Measurements from ENCODE around the gene HORMAD2. TPM values are rescaled to one million over a fixed set of nuclear protein-coding genes. Genes with fewer than 3 reads are reported as not detected.
"Not testable (repeated sequence)": the region's sequence is repeated elsewhere in the genome, so short reads cannot be mapped to it uniquely, and the experiment has no call there.

The HORMAD2 gene
- total RNA-seq, 1 donor from 2014 or later: not detected

GRCh38 chr22:30187094-30187493, 106.8 kb downstream of the HORMAD2 start:
- intact Hi-C loops (cut with micrococcal nuclease): loop anchor here (1.0 kb wide), 1 partner anchor 9 kb away; no protein-coding TSS in a partner anchor

GRCh38 chr22:30187529-30188407, 107.5 kb downstream of the HORMAD2 start:
- intact Hi-C loops (cut with micrococcal nuclease): loop anchor here (1.0 kb wide), 1 partner anchor 9 kb away; no protein-coding TSS in a partner anchor

- intact Hi-C loops (cut with micrococcal nuclease): no loop called here
These were observed 108.6 kb downstream of the HORMAD2 start for GRCh38 chr22:30188911-30189310.

GRCh38 chr22:30190574-30190973, 110.3 kb downstream of the HORMAD2 start:
- intact Hi-C loops (cut with micrococcal nuclease): loop anchor here (5.0 kb wide), 1 partner anchor 33 kb away; no protein-coding TSS in a partner anchor

- intact Hi-C loops (cut with micrococcal nuclease): loop anchor here (5.0 kb wide), 1 partner anchor 34 kb away; no protein-coding TSS in a partner anchor
These were observed 110.9 kb downstream of the HORMAD2 start for GRCh38 chr22:30191040-30191701.

GRCh38 chr22:30192427-30192826, 112.2 kb downstream of the HORMAD2 start:
- intact Hi-C loops (cut with micrococcal nuclease): loop anchor here (1.0 to 5.0 kb wide), 2 partner anchors 8 to 35 kb away; no protein-coding TSS in a partner anchor

GRCh38 chr22:30193031-30193775, 112.9 kb downstream of the HORMAD2 start:
- intact Hi-C loops (cut with micrococcal nuclease): loop anchor here (5.0 kb wide), 1 partner anchor 36 kb away; no protein-coding TSS in a partner anchor

- intact Hi-C loops (cut with micrococcal nuclease): loop anchor here (1.0 to 2.0 kb wide), 3 partner anchors 17 to 25 kb away; no protein-coding TSS in a partner anchor
These were observed 115.2 kb downstream of the HORMAD2 start for GRCh38 chr22:30195245-30196140.

GRCh38 chr22:30196141-30196879, 116.0 kb downstream of the HORMAD2 start:
- intact Hi-C loops (cut with micrococcal nuclease): loop anchor here (1.0 to 2.0 kb wide), 3 partner anchors 16 to 24 kb away; no protein-coding TSS in a partner anchor

- intact Hi-C loops (cut with micrococcal nuclease): loop anchor here (1.0 to 2.0 kb wide), 3 partner anchors 16 to 24 kb away; no protein-coding TSS in a partner anchor
These were observed 116.6 kb downstream of the HORMAD2 start for GRCh38 chr22:30196880-30197336.

- intact Hi-C loops (cut with micrococcal nuclease): loop anchor here (2.0 kb wide), 2 partner anchors 15 to 23 kb away; no protein-coding TSS in a partner anchor
These were observed 117.1 kb downstream of the HORMAD2 start for GRCh38 chr22:30197389-30197788.

- intact Hi-C loops (cut with micrococcal nuclease): no loop called here
These were observed 118.0 kb downstream of the HORMAD2 start for GRCh38 chr22:30198152-30198825.

- intact Hi-C loops (cut with micrococcal nuclease): no loop called here
These were observed 118.7 kb downstream of the HORMAD2 start for GRCh38 chr22:30198921-30199320.

GRCh38 chr22:30200905-30201304, 120.6 kb downstream of the HORMAD2 start:
- intact Hi-C loops (cut with micrococcal nuclease): not testable (repeated sequence)

- intact Hi-C loops (cut with micrococcal nuclease): no loop called here
These were observed 121.7 kb downstream of the HORMAD2 start for GRCh38 chr22:30201945-30202344.

- intact Hi-C loops (cut with micrococcal nuclease): no loop called here
These were observed 122.3 kb downstream of the HORMAD2 start for GRCh38 chr22:30202531-30203006.

- intact Hi-C loops (cut with micrococcal nuclease): no loop called here
These were observed 123.9 kb downstream of the HORMAD2 start for GRCh38 chr22:30204015-30204741.

GRCh38 chr22:30204742-30205111, 124.5 kb downstream of the HORMAD2 start:
- intact Hi-C loops (cut with micrococcal nuclease): no loop called here

All from T-helper 1 cell treated with Interleukin-12 subunit alpha and Interleukin-12 subunit beta and Interleukin-4 antibody, amounts not matched to agents 30 ng/mL and 1 ng/mL, for 36 hours (primary cell).